ENCODE measurements around the gene STARD5.

Gene STARD5

GRCh38 chr15:81268881-81269601 is 54.9 kb downstream of the STARD5 start:
- no peak overlapping the region for H3K4me3 ChIP-seq (ENCODE audit: low read length)
- peak; percentile 59 for DNase-seq (ENCODE audit: low read depth, low spot score)

- no peak overlapping the region for H3K4me3 ChIP-seq (ENCODE audit: low read length)
- no peak for DNase-seq (ENCODE audit: low read depth, low spot score)
Observed at GRCh38 chr15:81268340-81268739, 55.6 kb downstream of the STARD5 start.

GRCh38 chr15:81265944-81266775 is 57.8 kb downstream of the STARD5 start:
- H3K4me3 ChIP-seq (ENCODE audit: low read length): peak overlapping the region; percentile 1
- DNase-seq (ENCODE audit: low read depth, low spot score): peak; percentile 85

- no peak overlapping the region for H3K4me3 ChIP-seq (ENCODE audit: low read length)
- no peak for DNase-seq (ENCODE audit: low read depth, low spot score)
Observed at GRCh38 chr15:81265256-81265943, 58.5 kb downstream of the STARD5 start.

- no peak for DNase-seq (ENCODE audit: low read depth, low spot score)
- H3K4me3 ChIP-seq (ENCODE audit: low read length): no peak overlapping the region
Observed at GRCh38 chr15:81264072-81264857, 59.7 kb downstream of the STARD5 start.

GRCh38 chr15:81263477-81263876 is 60.5 kb downstream of the STARD5 start:
- no peak overlapping the region for H3K4me3 ChIP-seq (ENCODE audit: low read length)
- DNase-seq (ENCODE audit: low read depth, low spot score): no peak

- DNase-seq (ENCODE audit: low read depth, low spot score): no peak
- no peak overlapping the region for H3K4me3 ChIP-seq (ENCODE audit: low read length)
Observed at GRCh38 chr15:81261172-81261811, 62.6 kb downstream of the STARD5 start.

GRCh38 chr15:81259760-81260298 is 64.1 kb downstream of the STARD5 start:
- DNase-seq (ENCODE audit: low read depth, low spot score): no peak
- H3K4me3 ChIP-seq (ENCODE audit: low read length): no peak overlapping the region
